T-cell (primary cell): ENCODE data around the gene ZNF771. TPM values are rescaled to one million over a fixed set of nuclear protein-coding genes. Genes with fewer than 3 reads are reported as not detected.

ENCODE experiments used
- ATAC-seq, 4 experiments: fragments of 200-7000 bp in 3 of 4; fragments of 150-1000 bp in 1 of 4; cut with Tn5 transposase; replicated peaks in 1 of 4; 1 replicate in 3 of 4; 2 replicates in 1 of 4; pipeline ENCODE4 v1.10.0; 2021; ENCODE audit warnings: moderate library complexity in 3 of 4, mild to moderate bottlenecking in 2 of 4, moderate number of reproducible peaks in 1 of 4
- CTCF ChIA-PET, 2 donors: fragments of 300-600 bp; sonication (Branson Sonifier 250); formaldehyde crosslinking; loops; one replicate each; lab custom pipeline; 2022; ENCODE audit warnings: antibody characterized with exemption in 2 of 2; lab: Charles Lee
- POLR2A ChIA-PET, 2 donors: fragments of 300-600 bp; sonication (Branson Sonifier 250); formaldehyde crosslinking; loops; one replicate each; lab custom pipeline; 2022; ENCODE audit warnings: antibody characterized with exemption in 2 of 2; lab: Charles Lee
- DNase-seq, 35 experiments: peaks; one replicate each; pipeline versions ENCODE4 v3.0.0 to v3.0.0-alpha.2; 2013 to 2023
- H3K27ac ChIP-seq: one replicate; pipeline ENCODE4 v1.5.1; 2013; ENCODE audit warnings: low read length
- H3K27me3 ChIP-seq, 2 experiments: replicated peaks in 1 of 2; 1 replicate in 1 of 2; 2 replicates in 1 of 2; pipeline versions ENCODE4 v1.6.1 to v1.7.0; 2013; ENCODE audit warnings: low read length in 1 of 2, mixed read lengths in 1 of 2; ENCODE audit not compliant: control insufficient read depth in 2 of 2, insufficient read depth in 2 of 2; ENCODE audit errors: extremely low read depth in 1 of 2
- H3K36me3 ChIP-seq, 2 donors: 1 replicate in 1 of 2; 2 replicates in 1 of 2; pipeline versions ENCODE4 v1.6.1 to v1.7.0; 2013; ENCODE audit warnings: low read length in 1 of 2; ENCODE audit not compliant: control insufficient read depth in 2 of 2, insufficient read depth in 1 of 2; ENCODE audit errors: extremely low read depth in 1 of 2
- H3K4me1 ChIP-seq, 2 experiments: 1 replicate in 1 of 2; 2 replicates in 1 of 2; pipeline versions ENCODE4 v1.6.1 to v1.7.0; 2013; ENCODE audit warnings: low read length in 2 of 2, mixed read lengths in 1 of 2; ENCODE audit not compliant: insufficient read depth in 2 of 2, control insufficient read depth in 1 of 2; ENCODE audit errors: extremely low read depth in 1 of 2
- H3K4me3 ChIP-seq, 2 donors: 1 replicate in 1 of 2; 2 replicates in 1 of 2; pipeline versions ENCODE4 v1.5.1 to v1.7.0; 2013; ENCODE audit warnings: mild to moderate bottlenecking in 2 of 2, low read length in 1 of 2, moderate library complexity in 1 of 2; ENCODE audit not compliant: control insufficient read depth in 1 of 2; ENCODE audit errors: extremely low read depth in 1 of 2
- H3K9me3 ChIP-seq: 2 replicates; pipeline ENCODE4 v1.7.0; 2013
- H3K27ac Mint-ChIP-seq, 2 donors: one replicate each; pipeline ENCODE4 v1.8.0; 2020 to 2021; ENCODE audit warnings: mild to moderate bottlenecking in 2 of 2, mixed read lengths in 2 of 2
- H3K27me3 Mint-ChIP-seq, 2 donors: one replicate each; pipeline ENCODE4 v1.8.0; 2021 to 2022; ENCODE audit warnings: mixed read lengths in 2 of 2
- H3K36me3 Mint-ChIP-seq: one replicate; pipeline ENCODE4 v1.8.0; 2021; ENCODE audit warnings: mixed read lengths
- H3K4me1 Mint-ChIP-seq, 3 donors: one replicate each; pipeline ENCODE4 v1.8.0; 2020 to 2022; ENCODE audit warnings: mixed read lengths in 3 of 3, mild to moderate bottlenecking in 1 of 3
- H3K4me3 Mint-ChIP-seq, 3 donors: one replicate each; pipeline ENCODE4 v1.8.0; 2020 to 2022; ENCODE audit warnings: mild to moderate bottlenecking in 3 of 3, mixed read lengths in 3 of 3, moderate library complexity in 3 of 3
- H3K9me3 Mint-ChIP-seq, 3 donors: one replicate each; pipeline ENCODE4 v1.8.0; 2020 to 2022; ENCODE audit warnings: mixed read lengths in 3 of 3
- WGBS: methylation state at CpG from one replicate; pipeline ENCODE4 v1.1.5; 2013; ENCODE audit warnings: missing lambda C conversion rate; ENCODE audit not compliant: insufficient coverage; 5-methylcytosine and 5-hydroxymethylcytosine counted together
- total RNA-seq, 35 experiments: library from RNA in 6 of 35; stranded (reverse) in 6 of 35; fragments of 120-200 nt in 1 of 35; gene quantifications; one replicate each; pipeline versions ENCODE4 v1.2.1 to v1.2.4 and lab custom pipeline; 2013 to 2026

Gene ZNF771
- total RNA-seq, 5 donors from 2014 or later (not counting 1 experiment from before 2014, with no cell fraction given) = 1.3 to 6.6 (median 6.2) TPM

DNA sequence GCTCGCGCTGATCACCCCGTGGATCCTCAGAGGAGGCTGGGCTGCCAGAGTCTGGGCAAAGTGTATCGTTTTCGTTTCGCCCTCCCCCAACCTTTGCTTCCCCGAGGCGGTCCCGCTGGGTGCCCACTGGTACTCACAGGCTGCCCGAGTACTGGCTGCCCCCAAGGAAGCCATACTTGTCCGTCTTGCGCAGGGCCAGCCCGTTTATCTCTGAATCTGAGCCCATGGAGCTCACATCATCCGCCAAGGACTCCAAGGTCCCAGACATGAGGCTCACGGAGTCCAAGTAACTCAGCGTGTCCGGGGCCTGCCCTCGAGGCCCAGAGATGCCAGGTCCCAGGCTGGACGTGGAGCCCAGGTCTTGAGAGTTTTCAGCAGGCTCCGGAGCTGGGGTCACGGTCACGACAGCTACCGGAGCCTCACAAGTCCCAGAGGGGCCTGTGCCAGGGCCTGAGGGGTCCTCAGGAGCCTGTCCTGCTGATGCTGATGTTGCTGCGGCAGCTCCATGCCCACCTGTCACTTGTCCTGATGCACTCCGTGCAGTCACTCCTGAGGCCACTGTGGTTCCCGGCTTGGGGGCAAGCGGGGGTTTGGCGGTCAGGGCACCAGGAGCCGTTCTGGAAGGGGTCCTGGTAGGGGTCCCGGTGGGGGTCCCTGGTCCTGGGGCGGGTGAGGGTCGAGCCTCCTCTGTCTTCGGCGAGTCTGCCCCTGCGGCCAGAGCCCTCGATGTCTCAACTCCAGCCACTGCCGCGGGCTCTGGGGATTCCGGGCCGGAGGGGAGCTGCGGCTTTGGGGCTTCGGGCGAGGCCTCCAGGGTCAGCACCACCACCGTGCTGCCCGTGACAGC, 38.1 kb upstream of the ZNF771 start:
- Mint-ChIP-seq H3K4me1 (peaks cover 53 to 54% (median 53%) of the 10 kb centered on the region in 3 donors), H3K27ac (peak overlapping the region; percentile 55 to 92), H3K27me3 (no peaks in the 10 kb centered on the region), H3K9me3 (no peaks in the 10 kb centered on the region), H3K4me3 (peak overlapping the region; percentile 85 to 91 (median 86)), H3K36me3 (peaks cover 16% of the 10 kb centered on the region)
- peak in 1 of 35 experiments; percentile 40 for DNase-seq
- WGBS = under 1% methylated on average over 40 of the region's 45 CpGs
- CTCF ChIA-PET = interaction anchor here in 1 of 2 donors (0.5 to 1.5 kb wide), 5 partner anchors 9 to 268 kb away, joined by 3 to 6 read pairs (median 4); partner anchors contain the start of gene CD2BP2
- H3K9me3 ChIP-seq = no peaks in the 10 kb centered on the region
- peak overlapping the region; percentile 57 for H3K27ac ChIP-seq
- POLR2A ChIA-PET = no interaction called here
- no peaks in the 10 kb centered on the region for H3K27me3 ChIP-seq
- H3K4me1 ChIP-seq = peaks cover 22 to 44% of the 10 kb centered on the region in 2 experiments
- peaks cover 9 to 20% of the 10 kb centered on the region in 2 donors for H3K36me3 ChIP-seq
- peak overlapping the region; percentile 62 to 66 for H3K4me3 ChIP-seq
- ATAC-seq = no peak

DNA sequence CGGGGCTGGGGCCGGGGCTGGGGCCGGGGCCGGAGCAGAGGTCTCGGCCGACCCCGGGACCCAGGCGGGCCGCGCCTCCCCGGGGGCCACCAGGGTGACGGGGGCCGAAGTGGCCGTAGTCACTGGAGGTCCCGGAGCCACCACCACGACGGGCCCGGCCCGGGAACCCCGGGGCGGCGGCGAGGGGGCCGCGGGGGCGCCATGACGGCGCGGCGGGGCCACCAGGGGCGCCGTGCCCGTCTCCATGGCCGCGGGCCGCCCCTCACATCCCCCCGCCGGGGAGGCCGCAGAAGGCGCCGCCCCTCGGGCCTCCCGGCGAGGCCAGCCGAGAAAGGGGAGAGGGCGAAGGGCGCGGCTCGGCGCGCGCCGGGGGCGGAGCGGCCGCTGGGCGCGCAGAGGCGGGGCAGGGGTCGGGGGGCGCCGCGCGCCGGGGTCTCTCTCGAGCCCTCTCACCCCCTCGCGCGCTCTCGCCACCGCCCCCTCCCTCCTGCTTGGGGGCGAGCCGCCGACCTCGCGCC, 37.4 kb upstream of the ZNF771 start:
- no peaks in the 10 kb centered on the region for H3K9me3 Mint-ChIP-seq
- no peaks in the 10 kb centered on the region for H3K27me3 ChIP-seq
- no peak for DNase-seq
- peak; percentile 5 to 11 (median 6) for ATAC-seq
- peaks cover 6 to 13% of the 10 kb centered on the region in 2 donors for H3K36me3 ChIP-seq
- under 1% methylated on average over 55 of the region's 76 CpGs for WGBS
- H3K9me3 ChIP-seq = no peaks in the 10 kb centered on the region
- ChIA-PET POLR2A (interaction anchor here (1.3 to 1.7 kb wide), 2 partner anchors 13 kb away, joined by 5 to 6 read pairs; partner anchors contain the start of gene SEPTIN1 (in 2 of the 2)), CTCF (interaction anchor here in 1 of 2 donors (1.0 to 1.7 kb wide), 6 partner anchors 15 to 240 kb away, joined by 3 to 32 read pairs (median 4); partner anchors contain the start of genes CD2BP2, DCTPP1 and ZNF771)
- peak overlapping the region; percentile 79 to 83 (median 80) for H3K4me3 Mint-ChIP-seq
- H3K36me3 Mint-ChIP-seq = peaks cover 11% of the 10 kb centered on the region
- H3K27ac Mint-ChIP-seq = peak overlapping the region; percentile 93 to 95
- no peak overlapping the region for H3K27ac ChIP-seq
- H3K4me3 ChIP-seq = peak overlapping the region in 1 of 2 donors; percentile 66
- H3K4me1 Mint-ChIP-seq = peaks cover 52 to 54% (median 53%) of the 10 kb centered on the region in 3 donors
- H3K27me3 Mint-ChIP-seq = no peaks in the 10 kb centered on the region
- peaks cover 22 to 44% of the 10 kb centered on the region in 2 experiments for H3K4me1 ChIP-seq

DNA sequence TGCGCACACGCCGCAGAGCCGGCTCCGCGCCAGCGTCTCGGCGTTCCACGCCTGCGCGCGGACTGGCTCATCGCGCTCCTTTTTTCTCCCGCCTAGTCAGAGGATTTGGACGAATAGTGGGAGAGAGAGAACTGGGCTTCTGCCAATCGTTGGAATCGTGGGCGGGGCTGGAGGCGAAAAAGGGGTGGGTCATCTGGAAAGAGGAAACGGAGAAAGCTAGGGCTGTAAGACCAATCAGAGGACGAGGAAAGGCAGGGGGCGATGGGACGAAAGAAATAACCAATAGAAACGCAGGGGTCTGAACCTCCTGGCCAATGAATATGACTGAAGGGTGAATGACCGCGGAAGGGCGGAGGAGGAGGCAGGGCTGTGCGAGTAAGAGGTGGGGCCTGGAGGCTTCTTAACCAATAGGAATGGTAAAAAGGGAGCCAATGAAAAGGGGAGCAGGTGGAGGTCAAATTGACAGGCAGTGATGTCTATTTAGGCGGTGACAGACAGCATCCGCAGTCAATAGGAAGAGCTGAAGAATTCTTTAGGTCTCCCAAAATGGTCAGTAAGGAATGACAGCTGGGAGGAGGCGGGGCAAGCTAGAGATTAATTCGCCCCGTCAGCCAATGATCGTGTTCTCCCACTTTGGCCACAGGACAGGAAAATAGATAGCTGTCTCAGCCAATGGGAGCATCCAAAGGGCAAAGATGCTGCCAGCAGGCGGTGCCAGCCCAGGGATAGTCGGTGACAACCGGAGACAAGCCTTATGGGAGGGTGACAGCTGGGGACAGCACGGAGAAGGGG, 36.8 kb upstream of the ZNF771 start, which contains the start of gene TBC1D10B:
Gene TBC1D10B, minus strand, starts transcription at position 39 of the 792 bp plus-strand sequence. CDS start 311 bp downstream, outside the sequence.
- Histone ChIP-seq H3K27ac (peak within 1 kb of the TSS; percentile 73), H3K4me1 (peaks cover 22 to 44% of the 10 kb centered on the region in 2 experiments), H3K27me3 (no peaks in the 10 kb centered on the region), H3K4me3 (peak within 1 kb of the TSS; percentile 62 to 66), H3K9me3 (no peaks in the 10 kb centered on the region), H3K36me3 (peaks cover 6 to 8% of the 10 kb centered on the region in 2 donors)
- no peaks in the 10 kb centered on the region for H3K9me3 Mint-ChIP-seq
- peaks cover 6% of the 10 kb centered on the region for H3K36me3 Mint-ChIP-seq
- H3K27me3 Mint-ChIP-seq = no peaks in the 10 kb centered on the region
- ATAC-seq (peak; percentile 83 to 86 (median 84)), DNase-seq (peak; percentile 96 to 100 (median 99))
- peak within 1 kb of the TSS; percentile 93 to 95 for H3K27ac Mint-ChIP-seq
- CTCF ChIA-PET = interaction anchor here (0.5 to 1.9 kb wide), 18 partner anchors 11 to 670 kb away, joined by 3 to 32 read pairs (median 4); partner anchors contain the start of genes CD2BP2 (in 1 of the 2), DCTPP1 (in 1 of the 2), SEPTIN1 (in 1 of the 2) and ZNF48 (in 1 of the 2)
- peak within 1 kb of the TSS; percentile 85 to 91 (median 86) for H3K4me3 Mint-ChIP-seq
- POLR2A ChIA-PET = interaction anchor here (0.6 to 1.7 kb wide), 5 partner anchors 12 to 166 kb away, joined by 3 to 7 read pairs (median 5); partner anchors contain the start of genes SEPTIN1 (in 2 of the 2) and DCTPP1 (in 1 of the 2)
- H3K4me1 Mint-ChIP-seq = peaks cover 45 to 49% (median 46%) of the 10 kb centered on the region in 3 donors
- WGBS = under 1% methylated on average over 36 of the region's 40 CpGs

DNA sequence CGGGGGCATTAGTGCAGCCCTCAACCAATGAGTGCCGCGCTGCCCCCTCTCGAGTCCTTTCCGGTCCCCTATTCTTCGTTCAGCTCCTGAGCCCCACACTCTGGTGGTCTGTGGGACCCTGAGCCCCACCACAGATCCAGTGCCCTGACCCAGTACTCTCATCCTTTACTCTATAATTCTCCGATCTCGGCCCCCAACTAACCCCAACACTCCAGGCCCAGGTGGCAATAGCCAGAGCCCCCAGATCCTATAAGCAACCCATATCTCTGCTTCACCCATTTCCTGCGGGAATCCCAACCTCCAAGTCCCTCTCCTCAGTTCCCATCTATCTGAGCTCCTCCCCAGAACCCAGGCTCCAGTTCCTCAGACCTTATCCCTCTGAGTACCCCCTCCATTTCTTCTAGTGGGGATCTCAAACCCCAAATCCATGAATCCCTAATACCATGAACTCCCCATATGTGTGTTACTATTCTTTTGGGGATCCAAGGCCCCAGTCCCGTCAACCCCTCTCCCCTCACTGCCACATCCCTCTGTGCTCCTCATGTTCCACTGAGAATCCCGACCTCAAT, 36.1 kb upstream of the ZNF771 start:
- H3K4me1 Mint-ChIP-seq = peaks cover 43 to 47% (median 43%) of the 10 kb centered on the region in 3 donors

DNA sequence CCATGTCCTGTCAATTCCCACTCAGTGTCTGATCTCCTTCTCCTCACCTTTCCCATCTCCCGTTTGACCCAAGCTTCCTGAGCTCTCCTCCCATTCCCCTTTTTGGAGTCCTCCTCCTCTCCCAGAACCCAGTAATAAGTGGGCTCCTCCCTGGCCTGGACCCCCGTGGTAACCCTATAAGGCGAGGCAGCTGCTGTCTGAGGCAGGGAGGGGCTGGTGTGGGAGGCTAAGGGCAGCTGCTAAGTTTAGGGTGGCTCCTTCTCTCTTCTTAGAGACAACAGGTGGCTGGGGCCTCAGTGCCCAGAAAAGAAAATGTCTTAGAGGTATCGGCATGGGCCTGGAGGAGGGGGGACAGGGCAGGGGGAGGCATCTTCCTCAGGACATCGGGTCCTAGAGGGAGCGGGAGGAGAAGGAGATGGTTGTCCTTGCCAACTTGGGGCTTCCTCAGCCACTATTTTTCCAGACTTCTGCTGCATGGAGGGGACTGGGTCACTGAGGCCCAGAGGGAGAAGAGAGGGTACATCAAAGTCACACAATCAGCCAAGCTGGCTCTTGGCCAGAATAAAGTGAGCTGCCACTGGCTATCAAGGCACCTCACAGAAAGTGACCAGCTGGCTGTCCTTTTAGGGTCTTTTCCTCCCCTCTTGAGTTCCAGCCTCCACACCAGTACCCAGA, 35.2 kb upstream of the ZNF771 start:
- peaks cover 38 to 45% (median 43%) of the 10 kb centered on the region in 3 donors for H3K4me1 Mint-ChIP-seq
- no peak for DNase-seq
- peak overlapping the region; percentile 73 for H3K27ac ChIP-seq

More for the DNA sequence above, 36.1 kb upstream of the ZNF771 start:
- DNase-seq = no peak
- H3K27ac ChIP-seq = peak overlapping the region; percentile 73
- ChIA-PET POLR2A (interaction anchor here (0.5 to 1.7 kb wide), 6 partner anchors 12 to 185 kb away, joined by 4 to 7 read pairs (median 6); partner anchors contain the start of genes SEPTIN1 (in 2 of the 2) and DCTPP1 (in 1 of the 2)), CTCF (interaction anchor here (0.5 to 1.9 kb wide), 16 partner anchors 10 to 671 kb away, joined by 3 to 32 read pairs (median 4); partner anchors contain the start of genes CD2BP2 (in 1 of the 2), DCTPP1 (in 1 of the 2), SEPTIN1 (in 1 of the 2) and ZNF48 (in 1 of the 2))
- peaks cover 22 to 47% of the 10 kb centered on the region in 2 experiments for H3K4me1 ChIP-seq
- H3K9me3 Mint-ChIP-seq = no peaks in the 10 kb centered on the region
- H3K27me3 Mint-ChIP-seq = no peaks in the 10 kb centered on the region
- H3K9me3 ChIP-seq = no peaks in the 10 kb centered on the region
- peaks cover 6 to 7% of the 10 kb centered on the region in 2 donors for H3K36me3 ChIP-seq
- H3K4me3 Mint-ChIP-seq = peak overlapping the region; percentile 79 to 83 (median 80)
- ATAC-seq = no peak
- H3K36me3 Mint-ChIP-seq = peaks cover 3% of the 10 kb centered on the region
- H3K27me3 ChIP-seq = no peaks in the 10 kb centered on the region
- peak overlapping the region; percentile 93 to 95 for H3K27ac Mint-ChIP-seq
- peak overlapping the region; percentile 44 to 48 for H3K4me3 ChIP-seq
- 20% methylated on average over 9 of the region's 11 CpGs for WGBS

More for the DNA sequence above, 35.2 kb upstream of the ZNF771 start:
- H3K4me3 ChIP-seq = no peak overlapping the region
- no peak for ATAC-seq
- H3K4me1 ChIP-seq = peaks cover 23 to 51% of the 10 kb centered on the region in 2 experiments
- H3K9me3 ChIP-seq = no peaks in the 10 kb centered on the region
- Mint-ChIP-seq H3K27ac (peak overlapping the region; percentile 93 to 95), H3K36me3 (no peaks in the 10 kb centered on the region), H3K27me3 (no peaks in the 10 kb centered on the region), H3K4me3 (peak overlapping the region; percentile 79 to 83 (median 80)), H3K9me3 (no peaks in the 10 kb centered on the region)
- POLR2A ChIA-PET = interaction anchor here in 1 of 2 donors (0.5 to 1.7 kb wide), 3 partner anchors 11 to 31 kb away, joined by 4 to 5 read pairs (median 4); partner anchors contain the start of gene SEPTIN1
- H3K36me3 ChIP-seq = peaks cover 4 to 6% of the 10 kb centered on the region in 2 donors
- CTCF ChIA-PET = interaction anchor here (0.5 to 1.9 kb wide), 4 partner anchors 10 to 46 kb away, joined by 3 to 32 read pairs (median 15); partner anchors contain the start of genes SEPTIN1 (in 1 of the 2) and ZNF771 (in 1 of the 2)
- 75% methylated on average over 4 of the region's 6 CpGs for WGBS
- no peaks in the 10 kb centered on the region for H3K27me3 ChIP-seq
